Measurements from ENCODE around the gene TRAM2.
A peak's percentile ranks its signal among the peaks of the same experiment; 100 is the strongest.

TRAM2 gene, protein sequence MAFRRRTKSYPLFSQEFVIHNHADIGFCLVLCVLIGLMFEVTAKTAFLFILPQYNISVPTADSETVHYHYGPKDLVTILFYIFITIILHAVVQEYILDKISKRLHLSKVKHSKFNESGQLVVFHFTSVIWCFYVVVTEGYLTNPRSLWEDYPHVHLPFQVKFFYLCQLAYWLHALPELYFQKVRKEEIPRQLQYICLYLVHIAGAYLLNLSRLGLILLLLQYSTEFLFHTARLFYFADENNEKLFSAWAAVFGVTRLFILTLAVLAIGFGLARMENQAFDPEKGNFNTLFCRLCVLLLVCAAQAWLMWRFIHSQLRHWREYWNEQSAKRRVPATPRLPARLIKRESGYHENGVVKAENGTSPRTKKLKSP

DNA sequence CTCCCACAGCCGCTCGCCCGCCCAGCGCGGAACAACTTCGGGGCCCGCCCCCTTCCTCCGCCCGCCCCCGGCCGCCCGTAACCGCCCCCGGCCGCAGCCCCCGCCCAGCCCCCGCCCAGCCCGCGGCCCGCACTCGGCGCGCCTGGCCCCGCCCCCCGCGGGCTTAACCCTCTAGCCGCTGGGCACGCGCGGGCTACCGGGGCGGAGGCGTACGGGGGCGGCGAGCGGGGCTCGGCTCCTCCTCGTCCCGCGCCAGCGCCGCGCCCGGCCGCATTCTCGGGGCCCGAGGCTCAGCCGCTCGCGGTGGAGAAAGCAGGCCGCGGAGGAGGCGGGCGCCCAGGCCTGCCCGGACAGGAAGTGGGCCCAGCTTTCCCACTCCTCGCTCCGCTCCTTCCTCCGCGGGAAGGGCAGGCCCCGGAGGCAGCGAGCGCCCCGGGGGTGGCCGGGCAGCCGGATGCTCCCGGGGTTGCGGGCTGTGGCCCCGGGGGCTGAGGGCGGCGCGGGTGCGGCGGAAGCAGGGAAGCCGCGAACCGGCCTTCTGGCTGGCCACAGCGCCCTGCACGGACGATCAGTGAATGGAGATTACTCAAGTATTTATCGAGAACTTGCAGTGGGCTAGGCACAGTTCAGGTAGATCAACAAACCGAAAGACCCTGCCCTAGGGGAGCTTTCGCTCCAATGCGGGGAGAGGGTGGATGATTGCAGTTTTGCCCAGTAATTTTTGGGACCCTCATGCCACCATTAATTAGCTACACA lies at the start of gene TRAM2:
TSS of gene TRAM2 (minus strand) at position 39 of the 756 bp plus-strand sequence. CDS start 145 bp downstream, outside the sequence.
- peak; percentile 92 for DNase-seq

DNA sequence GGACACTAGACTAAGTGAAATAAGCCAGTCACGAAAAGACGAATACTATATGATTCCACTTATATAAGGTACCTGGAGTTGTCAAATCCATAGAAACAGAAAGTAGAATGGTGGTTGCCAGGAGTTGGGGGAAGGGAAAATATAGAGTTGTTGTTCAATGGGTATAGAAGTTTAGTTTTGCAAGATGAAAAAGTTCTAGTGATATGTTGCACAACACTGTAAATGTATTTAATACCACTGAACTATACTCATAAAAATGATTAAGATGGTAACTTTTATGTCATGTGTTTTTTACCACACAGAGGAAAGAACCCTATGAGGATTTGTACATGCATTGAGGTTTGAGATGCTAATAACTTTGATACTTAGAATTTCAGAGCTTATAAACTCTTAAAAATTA lies 46.0 kb upstream of the TRAM2 start:
- DNase-seq, result no peak

DNA sequence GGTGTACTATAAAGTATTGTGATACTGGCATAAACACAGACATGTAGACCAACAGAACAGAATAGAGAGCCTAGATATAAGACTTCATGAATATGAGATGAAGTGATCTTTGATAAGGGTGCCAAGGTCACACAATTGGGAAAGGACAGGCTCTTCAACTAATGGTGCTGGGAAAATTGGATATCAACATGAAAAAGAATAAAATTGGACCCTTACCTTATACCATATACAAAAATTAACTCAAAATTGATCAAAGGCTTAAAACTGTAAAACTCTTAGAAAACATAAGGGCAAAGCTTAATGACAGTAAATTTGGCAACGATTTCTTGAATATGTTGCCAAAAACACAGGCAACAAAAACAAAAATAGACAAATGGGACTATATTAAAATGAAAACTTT lies 44.8 kb upstream of the TRAM2 start:
- no peak for DNase-seq

DNA sequence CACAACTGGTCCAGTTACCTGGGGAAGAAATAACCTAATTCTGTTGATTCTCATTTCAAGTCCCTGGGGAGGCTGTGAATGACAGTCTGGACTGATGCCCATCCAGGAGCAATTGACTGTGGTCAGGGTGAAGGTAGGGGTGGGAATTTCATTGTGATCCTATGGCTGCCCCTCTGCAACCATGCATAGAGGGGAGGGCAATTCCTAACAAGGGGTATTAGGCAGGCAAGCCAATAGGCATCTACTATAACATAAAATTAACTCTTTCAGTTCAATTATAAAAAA lies 44.0 kb upstream of the TRAM2 start:
- no peak for DNase-seq

DNA sequence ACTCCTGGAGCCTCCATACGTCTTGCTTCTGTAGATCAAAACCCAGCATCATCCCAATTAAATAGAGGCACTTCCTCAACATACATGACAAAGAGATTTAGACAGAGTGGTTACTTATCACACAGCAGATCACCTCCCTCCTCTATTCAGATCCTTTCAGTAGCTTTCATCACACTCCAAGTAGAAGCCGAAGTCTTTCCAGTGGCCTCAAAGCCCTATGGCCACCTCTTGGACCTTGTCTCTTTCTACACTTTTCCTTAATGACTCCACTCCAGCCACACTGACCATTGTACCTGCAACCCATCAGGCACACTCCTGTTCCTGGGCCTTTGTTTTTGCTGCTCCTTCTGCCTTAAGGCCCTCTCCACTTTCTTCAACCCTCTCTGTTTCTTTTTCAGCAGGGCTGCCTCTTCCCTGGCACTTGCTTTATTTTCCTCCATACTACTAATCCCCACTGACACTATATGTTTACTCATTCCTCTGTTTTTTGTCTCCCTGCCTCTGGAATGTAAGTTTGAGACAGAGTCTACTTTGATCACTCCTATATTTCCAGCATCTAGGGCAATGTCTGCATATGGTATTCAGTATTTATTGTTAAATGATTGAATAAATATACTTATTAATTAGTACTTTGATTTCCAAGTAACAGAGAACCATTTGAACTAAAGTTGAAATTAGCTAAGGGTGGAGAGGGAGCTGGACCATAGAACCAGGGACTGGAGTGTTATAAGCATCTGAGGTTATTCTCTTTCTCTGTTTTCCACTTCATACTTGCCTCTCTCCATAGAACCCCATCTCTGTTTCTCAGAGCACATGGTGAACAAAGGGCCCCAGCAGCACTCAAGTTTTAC lies 43.4 kb upstream of the TRAM2 start:
- DNase-seq, result no peak

DNA sequence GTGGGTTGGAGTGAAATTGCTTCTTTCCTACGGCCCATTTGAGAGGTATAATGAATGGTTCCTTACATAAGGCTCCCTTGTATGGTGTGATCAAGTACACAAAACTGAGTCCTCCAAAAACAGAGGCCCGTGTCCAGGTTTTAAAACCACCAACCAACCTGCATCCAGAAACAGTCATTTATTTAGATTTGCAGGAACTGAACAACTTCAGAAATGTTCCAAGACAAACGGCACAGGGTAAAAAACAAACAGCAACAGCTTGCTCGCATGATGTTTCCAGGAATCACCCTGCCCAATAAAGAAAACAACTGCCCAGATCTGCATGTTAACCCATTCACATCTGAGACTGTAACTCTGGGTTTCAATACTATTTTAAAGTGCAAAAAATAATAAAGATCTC lies 40.2 kb upstream of the TRAM2 start:
- DNase-seq, result no peak

DNA sequence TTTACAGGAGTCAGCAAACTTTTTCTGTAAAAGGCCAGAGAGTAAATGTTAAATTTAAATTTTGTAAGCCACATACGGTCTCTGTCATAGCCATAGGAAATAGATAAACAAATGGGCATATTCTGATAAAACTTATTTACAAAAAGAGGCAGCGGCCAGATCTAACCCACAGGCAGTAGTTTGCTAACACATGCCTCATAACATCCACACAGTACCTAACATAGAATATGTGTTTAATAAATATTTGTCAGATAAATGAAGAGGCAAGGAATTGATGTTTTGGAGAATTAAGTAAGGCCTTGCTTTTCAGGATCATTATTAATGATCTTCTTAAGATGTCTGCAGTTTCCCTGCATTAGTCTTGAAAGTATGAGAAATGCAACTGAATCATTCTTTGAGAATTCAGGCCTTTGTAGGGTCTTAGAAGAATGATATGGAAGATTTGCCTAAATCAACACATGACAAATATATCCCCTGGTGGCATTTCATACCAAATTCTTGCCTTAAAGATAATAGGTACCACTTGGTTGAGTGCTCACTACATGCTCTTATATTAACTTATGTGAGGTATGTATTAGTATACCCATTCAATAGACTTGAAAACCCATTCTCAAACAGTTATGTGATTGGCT lies 39.3 kb upstream of the TRAM2 start:
- DNase-seq, result no peak

DNA sequence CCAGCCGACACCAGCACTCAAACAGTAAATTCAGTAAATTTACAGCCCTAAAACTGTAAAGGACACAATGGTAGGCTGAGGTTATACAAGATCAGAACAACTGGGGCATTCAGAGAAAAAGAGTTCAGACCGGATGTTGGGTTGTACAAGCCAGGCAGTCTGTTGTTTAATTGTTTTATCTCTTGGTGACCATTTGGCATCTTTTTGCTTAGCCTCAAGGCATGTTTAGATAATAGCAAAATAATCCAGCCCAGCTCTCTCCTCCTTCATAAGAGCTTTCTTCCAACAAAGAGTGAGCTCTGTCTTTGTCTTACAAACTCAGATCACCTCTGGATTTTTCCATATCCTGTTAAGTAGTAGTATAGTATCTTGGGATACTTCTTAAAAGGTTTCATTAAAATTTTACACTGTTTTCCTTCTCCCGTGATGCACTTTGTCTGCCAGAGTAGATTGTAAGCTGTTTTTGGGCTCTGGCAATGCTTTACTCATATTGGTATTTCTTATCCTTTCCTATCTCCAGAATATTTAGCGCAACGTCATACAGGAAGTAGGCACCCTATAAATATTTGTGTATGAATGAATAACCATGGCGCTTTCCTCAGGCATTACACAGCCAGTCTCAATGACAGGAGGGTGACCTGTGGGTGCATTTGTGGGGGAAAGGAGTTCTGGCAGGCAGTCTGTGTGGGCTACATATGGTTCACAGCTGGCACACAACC lies 35.6 kb upstream of the TRAM2 start:
- peak; percentile 17 for DNase-seq

DNA sequence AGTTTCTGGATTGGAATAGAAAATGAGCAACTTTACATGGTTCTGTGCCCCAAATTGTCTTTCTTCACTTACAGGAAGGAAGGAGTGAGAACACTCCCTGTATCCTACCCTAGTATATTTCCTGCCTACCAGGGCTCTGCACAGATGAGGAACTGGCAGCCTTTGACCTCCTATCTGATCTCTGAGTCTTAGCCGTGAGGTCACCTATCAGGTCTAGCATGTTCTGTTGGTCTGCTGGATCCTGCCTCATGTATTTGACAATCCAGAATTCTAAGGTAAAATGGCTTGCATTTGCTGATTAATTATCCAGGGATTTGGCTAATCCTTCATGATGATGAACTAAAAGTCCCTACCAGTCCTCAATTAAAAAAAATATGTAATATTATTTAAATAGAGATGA lies 35.0 kb upstream of the TRAM2 start:
- no peak for DNase-seq

DNA sequence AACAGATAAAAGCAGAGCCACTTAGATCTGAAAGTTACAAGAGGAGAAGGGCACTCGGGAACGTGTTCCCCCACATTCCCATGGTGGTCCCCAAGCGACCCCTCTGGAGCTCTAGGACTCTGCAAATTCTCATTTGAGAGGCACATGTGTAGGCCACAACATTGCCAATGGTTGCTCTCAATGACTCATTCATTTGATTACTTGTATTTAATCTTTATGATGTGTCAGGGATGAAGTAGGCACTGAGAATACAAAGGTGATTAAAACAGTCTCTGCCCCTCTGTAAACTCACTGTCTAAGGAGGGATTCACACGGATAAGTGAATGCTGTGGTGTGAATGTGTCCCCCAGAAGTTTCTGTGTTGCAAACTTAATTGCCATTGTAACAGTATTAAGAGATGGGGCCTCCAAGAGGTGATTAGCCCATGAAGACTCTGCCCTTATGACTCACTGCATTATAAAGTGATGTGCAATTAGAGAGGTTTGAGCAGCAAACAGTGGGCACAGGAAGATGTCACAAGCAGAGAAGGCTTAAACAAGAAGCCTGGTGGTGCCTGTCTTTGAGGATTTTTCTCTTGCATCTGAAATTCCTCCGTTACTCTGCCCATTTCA lies 34.0 kb upstream of the TRAM2 start:
- DNase-seq, result no peak

DNA sequence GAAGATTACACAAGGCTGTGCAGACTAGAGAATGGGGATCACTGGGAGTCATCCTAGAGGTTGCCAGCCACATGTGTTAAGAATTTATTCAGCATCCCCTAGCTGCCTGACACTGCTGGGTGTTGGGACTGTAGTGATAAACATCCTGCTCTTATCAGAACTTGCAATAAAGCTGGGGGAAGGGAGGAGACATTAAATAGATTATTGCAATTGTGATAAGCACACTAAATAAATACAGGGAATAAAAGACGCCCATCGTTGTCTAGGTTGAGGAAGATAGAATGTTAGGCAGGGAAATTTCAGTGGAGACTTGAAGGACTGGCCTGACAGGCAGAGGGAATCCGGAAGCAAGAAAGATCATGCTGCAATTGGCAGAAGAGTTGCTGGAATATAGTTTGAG lies 33.2 kb upstream of the TRAM2 start:
- DNase-seq, result no peak

DNA sequence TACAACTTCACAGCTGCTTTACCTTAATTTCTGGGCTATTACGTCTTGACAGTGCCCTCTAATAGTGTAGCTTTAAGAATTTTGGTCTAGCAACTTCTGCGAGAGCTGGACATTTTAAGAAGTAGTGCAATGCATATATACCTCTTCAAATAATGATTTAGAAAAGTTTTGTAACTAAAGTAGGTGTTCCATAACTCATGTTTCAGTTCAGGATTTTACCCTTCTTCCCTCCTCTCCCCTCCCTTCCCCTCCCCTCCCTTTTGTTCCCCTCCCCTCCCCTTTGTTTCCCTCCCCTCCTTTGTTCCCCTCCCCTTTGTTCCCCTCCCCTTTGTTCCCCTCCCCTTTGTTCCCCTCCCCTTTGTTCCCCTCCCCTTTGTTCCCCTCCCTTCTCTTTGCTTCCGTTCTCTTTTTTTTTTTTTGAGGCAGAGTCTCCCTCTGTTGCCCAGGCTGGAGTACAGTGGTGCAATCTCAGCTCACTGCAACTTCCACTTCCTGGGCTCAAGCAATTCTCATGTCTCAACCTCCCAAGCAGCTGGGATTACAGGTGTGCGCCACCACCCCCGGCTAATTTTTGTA lies 28.8 kb upstream of the TRAM2 start:
- no peak for DNase-seq

DNA sequence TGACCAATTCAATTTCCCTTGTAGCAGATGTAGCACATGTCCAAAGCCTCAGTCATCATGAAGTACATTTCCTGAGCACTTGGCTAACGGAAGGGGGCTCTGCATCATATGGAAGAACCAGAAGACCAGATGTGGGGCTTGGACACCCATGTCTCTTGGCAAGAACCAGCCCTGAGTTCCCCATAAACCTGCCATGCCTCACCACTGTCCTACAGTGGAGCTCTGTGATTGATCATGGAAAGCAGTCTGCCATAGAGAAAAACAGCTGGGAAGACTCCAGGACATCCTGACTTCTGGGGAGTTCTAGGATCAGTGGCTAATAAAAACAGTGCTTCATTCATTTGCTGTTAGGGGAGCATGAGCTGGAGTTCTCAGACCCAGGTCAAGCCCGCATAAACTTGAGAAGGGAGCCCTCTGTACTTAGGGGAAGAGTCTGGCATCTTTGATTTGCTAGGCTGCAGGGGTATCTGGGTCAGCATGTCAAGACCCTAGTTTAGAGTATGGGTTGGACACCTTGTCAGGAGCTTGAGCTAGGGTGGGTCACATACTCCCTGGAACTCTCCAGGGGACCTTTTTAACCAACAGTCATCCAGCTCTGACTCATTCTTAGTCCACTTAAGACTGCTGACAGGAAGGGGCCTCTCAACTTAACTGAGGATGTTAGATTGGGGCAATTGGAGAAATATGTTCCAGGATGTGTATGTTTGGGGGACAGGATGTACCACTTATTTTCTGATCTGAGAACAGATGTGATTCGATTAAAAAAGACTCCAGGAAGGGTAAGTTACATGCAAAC lies 26.3 kb upstream of the TRAM2 start:
- DNase-seq, result no peak

DNA sequence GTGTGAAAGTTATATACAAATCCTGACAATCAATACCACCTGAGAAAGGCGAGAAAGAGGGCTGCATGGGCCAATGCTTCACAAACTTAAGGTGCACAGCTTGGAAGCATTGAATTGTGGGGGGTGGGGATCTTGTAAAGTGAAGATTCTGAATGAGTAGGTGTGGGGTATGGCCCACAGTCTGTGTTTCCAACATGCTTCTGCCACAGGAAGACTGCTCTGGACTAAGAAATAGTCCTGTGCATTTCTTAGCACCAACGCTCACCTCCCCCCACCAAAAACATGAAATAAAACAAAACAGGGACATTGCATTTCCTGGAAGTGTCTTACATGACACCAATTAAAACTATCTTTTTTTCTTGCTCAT lies 21.9 kb upstream of the TRAM2 start:
- no peak for DNase-seq

DNA sequence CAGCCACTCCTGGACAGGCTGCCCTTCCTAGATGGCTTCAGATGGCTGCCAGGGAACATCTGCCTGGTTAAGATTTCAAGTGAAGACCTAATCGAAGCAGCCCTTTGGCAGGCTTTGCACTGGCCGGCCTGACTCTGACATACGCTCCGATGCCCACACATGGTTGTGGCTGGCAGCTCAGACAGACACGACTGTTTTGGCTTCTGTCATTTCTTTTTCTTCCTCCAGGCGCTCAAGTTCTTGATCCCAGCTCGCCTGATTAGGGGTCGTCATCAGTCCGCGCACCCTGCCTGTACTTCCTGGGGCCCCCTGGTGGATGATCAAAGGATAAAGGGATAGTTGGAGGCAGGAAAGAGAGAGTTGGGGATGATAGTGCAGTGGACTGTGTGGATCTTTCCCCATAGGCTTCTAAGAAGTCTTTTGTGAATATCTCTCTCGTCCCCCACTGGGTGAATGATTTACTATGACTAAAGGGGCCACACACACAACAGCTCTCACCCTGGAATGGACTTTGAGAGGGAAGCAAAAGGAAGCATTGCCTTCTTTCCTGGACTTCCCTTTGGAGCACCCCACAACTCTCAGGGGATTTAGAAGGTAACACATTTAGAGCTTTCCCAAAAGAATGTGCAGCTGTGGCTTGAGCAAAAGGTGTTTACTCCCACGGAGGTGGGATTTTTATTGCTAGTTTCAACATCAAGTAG lies 21.4 kb upstream of the TRAM2 start:
- peak; percentile 95 for DNase-seq

DNA sequence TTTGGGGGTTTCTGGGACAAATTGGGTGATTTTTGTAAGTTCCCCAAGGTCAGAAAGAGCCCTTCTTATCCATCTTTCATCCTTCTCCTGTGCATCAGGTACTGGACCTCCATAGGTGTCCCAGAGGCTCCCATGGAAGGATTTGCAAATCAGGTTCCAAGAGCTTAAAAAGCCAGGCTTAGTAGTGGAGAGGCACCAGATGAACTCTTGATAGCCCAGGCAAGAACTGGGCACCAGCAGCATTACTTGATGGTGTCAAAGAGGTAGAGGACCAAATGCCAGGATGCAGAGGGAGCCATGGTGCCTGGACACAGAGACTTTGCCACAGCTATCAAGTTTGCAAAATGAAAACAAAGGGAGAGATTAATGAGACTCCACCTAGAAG lies 20.9 kb upstream of the TRAM2 start:
- DNase-seq, result peak; percentile 53

DNA sequence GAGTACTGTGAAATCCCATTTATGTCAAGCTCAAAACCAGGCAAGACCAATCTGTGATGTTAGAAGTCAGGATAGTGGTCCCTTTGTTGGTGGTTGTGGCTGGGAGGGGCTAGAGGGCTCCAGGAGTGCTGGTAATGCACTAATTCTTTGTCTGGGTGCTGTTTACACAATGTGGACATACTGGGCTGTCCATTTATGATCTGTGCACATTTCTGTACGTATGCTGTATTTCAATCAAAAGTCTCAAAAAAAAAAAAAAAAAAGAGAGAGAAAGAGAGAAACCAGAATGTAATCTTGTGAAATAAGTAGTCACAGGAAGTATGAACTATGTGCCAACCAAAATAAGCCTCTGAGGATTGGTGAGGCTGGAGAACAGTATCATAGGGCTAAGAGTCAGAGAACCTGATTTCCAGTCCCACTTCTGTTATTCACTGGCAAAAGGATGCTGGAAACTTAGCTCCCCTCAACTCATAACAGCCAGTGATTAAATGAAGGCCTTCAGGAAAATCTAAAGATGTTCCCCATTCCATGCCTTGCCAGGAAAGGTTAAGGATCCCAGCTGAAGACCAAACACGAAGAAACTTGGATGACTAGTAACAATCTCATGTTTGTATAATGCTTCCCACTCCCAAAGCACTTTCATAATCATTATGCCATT lies 19.6 kb upstream of the TRAM2 start:
- peak; percentile 39 for DNase-seq

DNA sequence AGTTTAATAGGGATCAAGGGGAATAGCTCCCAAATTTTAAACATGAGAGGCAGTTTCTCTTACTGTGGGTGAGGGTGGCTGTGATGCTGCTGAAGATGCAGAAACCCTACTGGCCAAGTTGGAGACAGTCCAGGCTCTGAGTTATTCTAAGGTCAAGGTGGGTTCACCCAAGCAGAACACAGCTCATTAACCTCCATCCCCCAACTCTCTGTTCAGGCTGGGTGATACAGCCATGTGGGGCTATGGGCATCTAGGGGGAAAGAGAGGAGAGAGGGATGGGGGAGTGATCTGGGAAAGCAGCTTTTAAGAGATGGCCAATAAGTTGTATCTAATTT lies 18.9 kb upstream of the TRAM2 start:
- DNase-seq, result peak; percentile 74

DNA sequence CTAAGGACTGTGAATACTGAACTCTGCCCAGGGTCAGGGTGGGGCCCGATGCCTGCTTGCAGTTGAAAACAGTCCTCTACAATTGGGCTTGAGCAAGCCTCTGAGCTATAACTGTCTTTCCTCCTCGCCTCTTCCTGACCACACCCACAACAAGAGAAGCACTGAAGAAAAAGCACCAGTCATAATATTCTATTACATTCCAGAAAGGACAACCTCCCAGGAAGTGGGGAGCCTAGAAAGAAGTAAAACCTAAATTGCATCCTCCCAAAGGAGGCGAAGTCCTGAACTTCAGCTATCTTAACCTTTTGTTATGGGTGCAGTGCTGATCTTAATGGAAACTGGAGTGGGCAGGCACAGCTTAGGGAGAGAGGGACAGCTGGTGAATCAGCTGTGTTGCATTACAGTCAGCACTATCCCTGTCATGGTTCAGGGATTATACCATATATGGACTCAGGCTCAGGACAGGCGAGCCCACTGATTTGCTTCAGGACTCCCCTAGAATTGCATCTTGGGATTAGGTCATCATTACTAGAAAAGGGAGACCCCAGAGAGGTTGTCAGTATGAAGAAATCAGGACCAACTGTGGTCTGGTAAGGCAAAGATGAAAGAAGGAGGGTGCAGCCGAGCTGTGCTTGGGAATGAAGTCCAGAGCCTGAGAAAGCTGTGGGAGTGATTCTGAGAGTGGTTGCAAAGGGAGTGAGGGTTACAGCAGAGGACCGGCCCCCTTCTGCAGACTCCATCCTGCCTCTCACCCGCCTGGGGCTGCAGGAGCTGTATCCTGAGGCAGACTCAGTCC lies 18.3 kb upstream of the TRAM2 start:
- peak; percentile 97 for DNase-seq
